PFSK-1 (cell line): ENCODE data around the gene HIPK2.

ENCODE experiments used
- SIN3A ChIP-seq: IDR thresholded peaks from 2 replicates; pipeline ENCODE4 v1.6.1; 2012; ENCODE audit warnings: mild to moderate bottlenecking, low read length, moderate library complexity, borderline replicate concordance; ENCODE audit not compliant: insufficient read depth
- TF ChIP-seq, protein P1 (sequence below), 2 experiments: IDR thresholded peaks; 2 replicates each; pipeline versions ENCODE4 v1.6.1 to v1.8.0; 2011 to 2012; ENCODE audit warnings: low read depth in 2 of 2, low read length in 2 of 2, control low read depth in 1 of 2, inconsistent platforms in 1 of 2, mild to moderate bottlenecking in 1 of 2, moderate library complexity in 1 of 2; ENCODE audit not compliant: insufficient read depth in 1 of 2

GRCh38 chr7:139698844-139699243 is 79.0 kb downstream of the HIPK2 start:
- TF ChIP-seq, protein P1, sequence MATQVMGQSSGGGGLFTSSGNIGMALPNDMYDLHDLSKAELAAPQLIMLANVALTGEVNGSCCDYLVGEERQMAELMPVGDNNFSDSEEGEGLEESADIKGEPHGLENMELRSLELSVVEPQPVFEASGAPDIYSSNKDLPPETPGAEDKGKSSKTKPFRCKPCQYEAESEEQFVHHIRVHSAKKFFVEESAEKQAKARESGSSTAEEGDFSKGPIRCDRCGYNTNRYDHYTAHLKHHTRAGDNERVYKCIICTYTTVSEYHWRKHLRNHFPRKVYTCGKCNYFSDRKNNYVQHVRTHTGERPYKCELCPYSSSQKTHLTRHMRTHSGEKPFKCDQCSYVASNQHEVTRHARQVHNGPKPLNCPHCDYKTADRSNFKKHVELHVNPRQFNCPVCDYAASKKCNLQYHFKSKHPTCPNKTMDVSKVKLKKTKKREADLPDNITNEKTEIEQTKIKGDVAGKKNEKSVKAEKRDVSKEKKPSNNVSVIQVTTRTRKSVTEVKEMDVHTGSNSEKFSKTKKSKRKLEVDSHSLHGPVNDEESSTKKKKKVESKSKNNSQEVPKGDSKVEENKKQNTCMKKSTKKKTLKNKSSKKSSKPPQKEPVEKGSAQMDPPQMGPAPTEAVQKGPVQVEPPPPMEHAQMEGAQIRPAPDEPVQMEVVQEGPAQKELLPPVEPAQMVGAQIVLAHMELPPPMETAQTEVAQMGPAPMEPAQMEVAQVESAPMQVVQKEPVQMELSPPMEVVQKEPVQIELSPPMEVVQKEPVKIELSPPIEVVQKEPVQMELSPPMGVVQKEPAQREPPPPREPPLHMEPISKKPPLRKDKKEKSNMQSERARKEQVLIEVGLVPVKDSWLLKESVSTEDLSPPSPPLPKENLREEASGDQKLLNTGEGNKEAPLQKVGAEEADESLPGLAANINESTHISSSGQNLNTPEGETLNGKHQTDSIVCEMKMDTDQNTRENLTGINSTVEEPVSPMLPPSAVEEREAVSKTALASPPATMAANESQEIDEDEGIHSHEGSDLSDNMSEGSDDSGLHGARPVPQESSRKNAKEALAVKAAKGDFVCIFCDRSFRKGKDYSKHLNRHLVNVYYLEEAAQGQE (IDR thresholded peaks at IDR 0.05; ENCODE audit: insufficient read depth in 1 of 2, low read depth in 2 of 2, low read length in 2 of 2), result no peak
- no peak for TF ChIP-seq SIN3A
